GM12891 (cell line): Measurements from ENCODE around the gene RTN1.

Experiments used
- DNase-seq: peaks from one replicate; pipeline ENCODE4 v3.0.0; 2011; ENCODE audit warnings: low spot score; ENCODE audit not compliant: insufficient read length
- FAIRE-seq: peaks from 2 replicates; lab custom pipeline; 2011; peaks lifted over from hg19 to GRCh38; lab: Jason Lieb, UNC
- PAX5 ChIP-seq: IDR thresholded peaks from 2 replicates; pipeline ENCODE4 v1.6.1; 2011; ENCODE audit warnings: low read length, moderate library complexity, mild to moderate bottlenecking; ENCODE audit not compliant: insufficient read depth, severe bottlenecking
- POLR2A ChIP-seq: IDR thresholded peaks from 2 replicates; pipeline ENCODE4 v1.6.1; 2011; ENCODE audit warnings: low read depth, low read length, control low read depth
- POLR2AphosphoS5 ChIP-seq: IDR thresholded peaks from 2 replicates; pipeline ENCODE4 v1.6.1; 2011; ENCODE audit warnings: low read depth, low read length, control low read depth
- POU2F2 ChIP-seq: IDR thresholded peaks from 2 replicates; pipeline ENCODE4 v1.6.1; 2011; ENCODE audit warnings: low read depth, mild to moderate bottlenecking, control low read depth, low read length, moderate library complexity
- SPI1 ChIP-seq: IDR thresholded peaks from 2 replicates; pipeline ENCODE4 v1.6.1; 2011; ENCODE audit warnings: low read depth, low read length, control low read depth
- TAF1 ChIP-seq: IDR thresholded peaks from 2 replicates; pipeline ENCODE4 v1.6.1; 2011; ENCODE audit warnings: low read depth, low read length, control low read depth

Gene RTN1

GRCh38 chr14:59727073-59727661 lies 143.4 kb downstream of the RTN1 start:
- DNase-seq (no peak), FAIRE-seq (no peak)
- TF ChIP-seq TAF1 (no peak), POLR2AphosphoS5 (no peak), PAX5 (no peak), POU2F2 (no peak), POLR2A (no peak), SPI1 (no peak)

- TF ChIP-seq SPI1 (no peak), POLR2A (no peak), POU2F2 (no peak), PAX5 (no peak), TAF1 (no peak), POLR2AphosphoS5 (no peak)
- FAIRE-seq (no peak), DNase-seq (no peak)
These were observed 159.5 kb downstream of the RTN1 start for GRCh38 chr14:59711080-59711479.

GRCh38 chr14:59707778-59708561 lies 162.6 kb downstream of the RTN1 start:
- TF ChIP-seq POLR2AphosphoS5, result no peak
- no peak for TF ChIP-seq PAX5
- no peak for TF ChIP-seq POLR2A
- no peak for TF ChIP-seq POU2F2
- TF ChIP-seq TAF1, result no peak
- no peak for TF ChIP-seq SPI1
- DNase-seq (no peak), FAIRE-seq (no peak)

- no peak for FAIRE-seq
- TF ChIP-seq SPI1 (no peak), POLR2A (no peak), PAX5 (no peak), POLR2AphosphoS5 (no peak), POU2F2 (no peak), TAF1 (no peak)
- DNase-seq, result no peak
These were observed 164.7 kb downstream of the RTN1 start for GRCh38 chr14:59705866-59706265.

- no peak for TF ChIP-seq PAX5
- FAIRE-seq (no peak), DNase-seq (no peak)
These were observed 165.3 kb downstream of the RTN1 start for GRCh38 chr14:59705245-59705644.

GRCh38 chr14:59704054-59704645 lies 166.4 kb downstream of the RTN1 start:
- FAIRE-seq, result no peak
- TF ChIP-seq TAF1, result no peak

GRCh38 chr14:59699442-59699841 lies 171.1 kb downstream of the RTN1 start:
- FAIRE-seq, result no peak
- DNase-seq, result no peak
- TF ChIP-seq PAX5 (no peak), POU2F2 (no peak), POLR2AphosphoS5 (no peak), TAF1 (no peak), SPI1 (no peak), POLR2A (no peak)

More at GRCh38 chr14:59704054-59704645, 166.4 kb downstream of the RTN1 start:
- no peak for DNase-seq

- DNase-seq (no peak), FAIRE-seq (no peak)
- no peak for TF ChIP-seq POLR2AphosphoS5
- TF ChIP-seq POLR2A, result no peak
- no peak for TF ChIP-seq PAX5
- no peak for TF ChIP-seq TAF1
- TF ChIP-seq POU2F2, result no peak
- TF ChIP-seq SPI1, result no peak
These were observed 171.8 kb downstream of the RTN1 start for GRCh38 chr14:59698793-59699192.

- TF ChIP-seq PAX5, result no peak
- no peak for TF ChIP-seq TAF1
- no peak for TF ChIP-seq POLR2A
- DNase-seq, result no peak
- no peak for FAIRE-seq
These were observed 175.4 kb downstream of the RTN1 start for GRCh38 chr14:59695198-59695597.

GRCh38 chr14:59691266-59691665 lies 179.3 kb downstream of the RTN1 start:
- TF ChIP-seq POU2F2, result no peak
- no peak for TF ChIP-seq SPI1
- TF ChIP-seq POLR2AphosphoS5, result no peak
- no peak for TF ChIP-seq PAX5
- no peak for TF ChIP-seq TAF1
- TF ChIP-seq POLR2A, result no peak
- no peak for DNase-seq
- FAIRE-seq, result no peak
